ENCODE data around the gene TTC21B. TPM values are rescaled to one million over a fixed set of nuclear protein-coding genes. Genes with fewer than 3 reads are reported as not detected.

Gene TTC21B
- total and polyA plus RNA-seq, 9 of the 15 experiments (the other 6 are each of a cell fraction or from before 2014, with no cell fraction given): 5.2 to 34.9 (median 18.5) TPM

DNA sequence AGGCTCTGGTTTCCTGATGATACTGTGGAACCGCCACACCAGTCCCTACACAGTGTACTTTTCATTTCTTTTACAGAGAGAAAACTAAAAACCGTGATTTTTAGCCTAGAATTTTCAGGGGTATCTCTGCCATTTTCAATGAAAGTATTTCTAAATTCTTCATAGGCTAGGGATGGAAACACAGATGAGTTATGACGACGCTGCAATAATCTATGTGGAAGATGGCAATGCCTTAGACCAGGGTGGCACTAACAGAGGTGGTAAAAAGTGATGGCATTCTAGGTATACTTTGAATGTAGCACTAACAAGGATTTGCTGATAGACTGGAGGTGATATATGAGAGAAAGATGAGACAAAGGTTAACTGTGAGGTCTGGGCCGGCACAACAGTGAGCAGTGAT lies 56.5 kb downstream of the TTC21B start:
- intact Hi-C loops (cut with micrococcal nuclease): no loop called here
- ATAC-seq (no peak), DNase-seq (ENCODE audit: extremely low read depth in 1 of 4, low spot score in 3 of 4) (no peak), FAIRE-seq (no peak)
- TF ChIP-seq, protein P1, sequence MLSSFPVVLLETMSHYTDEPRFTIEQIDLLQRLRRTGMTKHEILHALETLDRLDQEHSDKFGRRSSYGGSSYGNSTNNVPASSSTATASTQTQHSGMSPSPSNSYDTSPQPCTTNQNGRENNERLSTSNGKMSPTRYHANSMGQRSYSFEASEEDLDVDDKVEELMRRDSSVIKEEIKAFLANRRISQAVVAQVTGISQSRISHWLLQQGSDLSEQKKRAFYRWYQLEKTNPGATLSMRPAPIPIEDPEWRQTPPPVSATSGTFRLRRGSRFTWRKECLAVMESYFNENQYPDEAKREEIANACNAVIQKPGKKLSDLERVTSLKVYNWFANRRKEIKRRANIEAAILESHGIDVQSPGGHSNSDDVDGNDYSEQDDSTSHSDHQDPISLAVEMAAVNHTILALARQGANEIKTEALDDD (IDR thresholded peaks at IDR 0.05): no peak
- TF ChIP-seq ZNF316 (IDR thresholded peaks at IDR 0.05): peak; percentile 25; the same call in 1 of the 2 replicates
- H4K20me1 ChIP-seq (replicated peaks; ENCODE audit: control insufficient read depth, insufficient read depth, low read length): no peaks in the 10 kb centered on the region
- H3K4me2 ChIP-seq (ENCODE audit: insufficient read depth, low read length): no peak overlapping the region
- ChIA-PET POLR2A (no interaction called here), CTCF (ENCODE audit: low intra/inter-chr PET ratio) (no interaction called here)
- H3K27me3 ChIP-seq (ENCODE audit: control insufficient read depth in 2 of 2, insufficient read depth in 2 of 2, low read length in 2 of 2): no peaks in the 10 kb centered on the region
- in situ Hi-C loops (cut with MboI): no loop called here
- H3K27ac ChIP-seq (ENCODE audit: extremely low read depth, low read depth, low read length): no peak overlapping the region
- H3K4me1 ChIP-seq (replicated peaks in 1 of 2; ENCODE audit: control insufficient read depth in 2 of 2, insufficient read depth in 2 of 2, low read length in 2 of 2): no peaks in the 10 kb centered on the region
- no TSS peak for BruUV-seq (replicated peaks)
- no peaks in the 10 kb centered on the region for H3K9me3 ChIP-seq (replicated peaks; ENCODE audit: control insufficient read depth, insufficient read depth, low read depth, low read length)
- 93% methylated on average over 5 of the region's 5 CpGs for WGBS (ENCODE audit: insufficient coverage, low coverage, missing lambda C conversion rate)
- H3K4me3 ChIP-seq: no peak overlapping the region
- H3K79me2 ChIP-seq (ENCODE audit: control insufficient read depth, insufficient read depth, low read length): no peaks in the 10 kb centered on the region
- no peak overlapping the region for H3K9ac ChIP-seq (ENCODE audit: insufficient read depth in 1 of 2, low read depth in 2 of 2, low read length in 2 of 2)
- no peaks in the 10 kb centered on the region for H3K9me1 ChIP-seq (ENCODE audit: control insufficient read depth, insufficient read depth, low read length)
- no peak overlapping the region for H2AFZ ChIP-seq (ENCODE audit: low read depth, low read length)
- H3K36me3 ChIP-seq (ENCODE audit: control insufficient read depth, insufficient read depth, low read length): peaks cover 81% of the 10 kb centered on the region

DNA sequence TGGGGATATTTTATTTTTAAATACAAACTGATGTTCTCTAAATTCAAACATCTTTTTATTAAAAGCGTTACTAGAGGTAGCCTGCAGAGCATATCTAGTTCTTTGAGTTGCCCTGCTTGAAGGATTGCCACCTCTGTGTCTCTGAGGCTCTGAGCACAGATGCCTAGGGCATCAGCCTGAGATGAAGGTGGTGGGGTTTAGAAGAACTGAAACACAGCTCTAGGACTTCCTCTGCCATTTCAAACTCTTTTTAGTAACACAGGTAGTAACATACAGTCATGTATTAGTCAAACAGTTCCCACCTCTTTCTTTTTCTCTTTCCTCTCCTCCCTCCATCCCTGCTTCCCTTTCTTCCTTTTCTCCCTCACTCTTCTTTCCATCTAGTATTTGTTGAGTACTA lies 57.6 kb downstream of the TTC21B start:
- ChIA-PET POLR2A (no interaction called here), CTCF (ENCODE audit: low intra/inter-chr PET ratio) (no interaction called here)
- 75% methylated on average over 1 of the region's 1 CpG for WGBS (ENCODE audit: insufficient coverage, low coverage, missing lambda C conversion rate)
- Histone ChIP-seq H3K79me2 (ENCODE audit: control insufficient read depth, insufficient read depth, low read length) (no peaks in the 10 kb centered on the region), H4K20me1 (replicated peaks; ENCODE audit: control insufficient read depth, insufficient read depth, low read length) (no peaks in the 10 kb centered on the region), H2AFZ (ENCODE audit: low read depth, low read length) (no peak overlapping the region), H3K36me3 (ENCODE audit: control insufficient read depth, insufficient read depth, low read length) (peaks cover 79% of the 10 kb centered on the region), H3K9me1 (ENCODE audit: control insufficient read depth, insufficient read depth, low read length) (no peaks in the 10 kb centered on the region), H3K27me3 (ENCODE audit: control insufficient read depth in 2 of 2, insufficient read depth in 2 of 2, low read length in 2 of 2) (no peaks in the 10 kb centered on the region), H3K4me1 (replicated peaks in 1 of 2; ENCODE audit: control insufficient read depth in 2 of 2, insufficient read depth in 2 of 2, low read length in 2 of 2) (no peaks in the 10 kb centered on the region), H3K4me2 (ENCODE audit: insufficient read depth, low read length) (no peak overlapping the region), H3K4me3 (no peak overlapping the region), H3K9ac (ENCODE audit: insufficient read depth in 1 of 2, low read depth in 2 of 2, low read length in 2 of 2) (no peak overlapping the region), H3K27ac (ENCODE audit: extremely low read depth, low read depth, low read length) (no peak overlapping the region), H3K9me3 (replicated peaks; ENCODE audit: control insufficient read depth, insufficient read depth, low read depth, low read length) (no peaks in the 10 kb centered on the region)
- DNase-seq (ENCODE audit: extremely low read depth in 1 of 4, low spot score in 3 of 4) (no peak), FAIRE-seq (no peak), ATAC-seq (no peak)
- TF ChIP-seq ZNF311 (CRISPR knock-in tag; IDR thresholded peaks at IDR 0.05): no peak
- TF ChIP-seq, protein P2, sequence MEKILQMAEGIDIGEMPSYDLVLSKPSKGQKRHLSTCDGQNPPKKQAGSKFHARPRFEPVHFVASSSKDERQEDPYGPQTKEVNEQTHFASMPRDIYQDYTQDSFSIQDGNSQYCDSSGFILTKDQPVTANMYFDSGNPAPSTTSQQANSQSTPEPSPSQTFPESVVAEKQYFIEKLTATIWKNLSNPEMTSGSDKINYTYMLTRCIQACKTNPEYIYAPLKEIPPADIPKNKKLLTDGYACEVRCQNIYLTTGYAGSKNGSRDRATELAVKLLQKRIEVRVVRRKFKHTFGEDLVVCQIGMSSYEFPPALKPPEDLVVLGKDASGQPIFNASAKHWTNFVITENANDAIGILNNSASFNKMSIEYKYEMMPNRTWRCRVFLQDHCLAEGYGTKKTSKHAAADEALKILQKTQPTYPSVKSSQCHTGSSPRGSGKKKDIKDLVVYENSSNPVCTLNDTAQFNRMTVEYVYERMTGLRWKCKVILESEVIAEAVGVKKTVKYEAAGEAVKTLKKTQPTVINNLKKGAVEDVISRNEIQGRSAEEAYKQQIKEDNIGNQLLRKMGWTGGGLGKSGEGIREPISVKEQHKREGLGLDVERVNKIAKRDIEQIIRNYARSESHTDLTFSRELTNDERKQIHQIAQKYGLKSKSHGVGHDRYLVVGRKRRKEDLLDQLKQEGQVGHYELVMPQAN (IDR thresholded peaks at IDR 0.05; ENCODE audit: borderline replicate concordance): no peak
- TF ChIP-seq RUNX1 (IDR thresholded peaks at IDR 0.05; ENCODE audit: low read depth): no peak
- no peak for TF ChIP-seq TEAD1 (CRISPR knock-in tag; IDR thresholded peaks at IDR 0.05)
- TF ChIP-seq, protein P3, sequence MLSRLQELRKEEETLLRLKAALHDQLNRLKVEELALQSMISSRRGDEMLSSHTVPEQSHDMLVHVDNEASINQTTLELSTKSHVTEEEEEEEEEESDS (CRISPR knock-in tag; IDR thresholded peaks at IDR 0.05): no peak
- TF ChIP-seq KLF16 (IDR thresholded peaks at IDR 0.05): no peak
- no peak for TF ChIP-seq HLTF (IDR thresholded peaks at IDR 0.05)
- no TSS peak for BruUV-seq (replicated peaks)
- intact Hi-C loops (cut with micrococcal nuclease): no loop called here
- in situ Hi-C loops (cut with MboI): no loop called here

Data from K562 (cell line).